Suprapubic skin (tissue), 3 donors: ENCODE data around the gene BMP2K.

Experiments
- CTCF ChIP-seq, 2 donors: fragments of 200-600 bp in 1 of 2; fragments of 450-650 bp in 1 of 2; sonication (generic) in 1 of 2; IDR thresholded peaks; one replicate each; pipeline ENCODE4 v1.5.1; 2016 to 2019; ENCODE audit warnings: antibody characterized with exemption in 2 of 2, mild to moderate bottlenecking in 1 of 2, moderate library complexity in 1 of 2
- POLR2AphosphoS5 ChIP-seq, 3 donors: sonication (generic); formaldehyde crosslinking; IDR thresholded peaks; one replicate each; pipeline ENCODE4 v1.6.1; 2017; ENCODE audit warnings: antibody characterized with exemption in 3 of 3

- no peak for TF ChIP-seq POLR2AphosphoS5 (IDR thresholded peaks at IDR 0.05)
- TF ChIP-seq CTCF (IDR thresholded peaks at IDR 0.05) = no peak
Observed at GRCh38 chr4:78960926-78961325, 184.8 kb downstream of the BMP2K start.
